GM10266 (cell line): ENCODE measurements around the gene STON1.
"Not testable (repeated sequence)": the region's sequence is repeated elsewhere in the genome, so short reads cannot be mapped to it uniquely, and the experiment has no call there.

Source experiments
- DNase-seq: peaks from one replicate; pipeline ENCODE4 v3.0.0; 2012; ENCODE audit errors: extremely low spot score
- CTCF ChIP-seq: IDR thresholded peaks from 2 replicates; pipeline ENCODE4 v1.5.1; 2012; ENCODE audit warnings: mild to moderate bottlenecking, low read depth; ENCODE audit not compliant: control insufficient read depth, insufficient read depth; ENCODE audit errors: missing control alignments

STON1 gene

GRCh38 chr2:48540237-48540935, 10.4 kb downstream of the STON1 start:
- no peak for DNase-seq
- no peak for TF ChIP-seq CTCF

DNA sequence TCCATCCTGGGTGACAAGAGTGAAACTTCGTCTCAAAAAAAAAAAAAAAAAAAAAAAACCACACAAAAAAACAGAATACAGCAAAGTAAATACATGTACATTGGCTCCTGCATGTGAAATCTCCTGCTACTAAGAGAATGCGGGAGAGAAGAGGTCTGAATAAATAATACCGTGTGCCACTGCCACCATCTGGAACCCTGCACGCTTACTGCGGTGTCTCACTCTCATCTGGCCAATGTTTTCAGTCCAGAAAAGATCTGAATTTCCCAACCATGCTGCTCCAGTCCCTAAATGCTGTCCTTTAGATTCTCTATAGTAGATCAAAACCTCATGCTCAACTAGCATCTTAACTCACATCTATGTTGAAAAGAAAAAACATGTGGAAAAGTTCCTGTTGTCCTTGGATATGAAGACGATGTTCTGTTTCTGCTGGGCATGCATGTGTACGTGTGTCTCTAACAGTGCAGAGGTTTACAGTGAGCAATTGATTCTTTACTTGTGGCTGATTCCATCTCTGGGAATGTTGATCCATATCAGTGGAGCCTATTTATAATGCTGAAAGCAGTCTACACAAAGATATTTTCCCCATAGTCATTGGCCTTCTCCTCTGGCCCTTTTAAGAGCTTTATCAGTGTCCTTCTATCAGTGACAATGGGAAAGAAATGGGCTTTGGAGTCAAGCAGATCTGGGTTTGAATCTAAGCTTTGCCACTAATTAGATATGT, 11.9 kb downstream of the STON1 start:
- TF ChIP-seq CTCF: no peak
- DNase-seq: no peak

GRCh38 chr2:48543895-48544294, 13.9 kb downstream of the STON1 start:
- DNase-seq: no peak

DNA sequence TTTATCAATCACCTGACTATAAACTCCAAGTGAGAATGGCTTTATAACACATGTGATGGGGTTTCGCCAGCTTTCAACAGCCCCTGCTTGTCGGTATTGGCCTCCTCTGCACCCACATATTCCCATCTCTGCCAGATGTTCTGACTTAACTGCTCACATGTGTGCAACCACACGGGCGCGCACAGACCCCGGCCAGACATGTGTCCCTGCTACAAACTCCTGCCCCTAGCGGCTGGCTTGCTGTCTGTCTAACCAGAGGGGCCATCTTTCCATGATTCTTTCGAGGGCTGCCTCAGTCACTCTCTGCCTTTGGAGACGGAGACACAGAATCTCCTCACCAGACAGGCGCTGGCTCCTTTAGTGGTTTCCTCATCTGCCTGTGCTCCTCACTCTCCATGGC, 15.3 kb downstream of the STON1 start:
- no peak for DNase-seq
- no peak for TF ChIP-seq CTCF

More at GRCh38 chr2:48543895-48544294, 13.9 kb downstream of the STON1 start:
- TF ChIP-seq CTCF: no peak

- no peak for DNase-seq
- TF ChIP-seq CTCF: no peak
These were observed 18.9 kb downstream of the STON1 start for GRCh38 chr2:48548840-48549239.

GRCh38 chr2:48549972-48550371, 20.0 kb downstream of the STON1 start:
- no peak for DNase-seq
- no peak for TF ChIP-seq CTCF

DNA sequence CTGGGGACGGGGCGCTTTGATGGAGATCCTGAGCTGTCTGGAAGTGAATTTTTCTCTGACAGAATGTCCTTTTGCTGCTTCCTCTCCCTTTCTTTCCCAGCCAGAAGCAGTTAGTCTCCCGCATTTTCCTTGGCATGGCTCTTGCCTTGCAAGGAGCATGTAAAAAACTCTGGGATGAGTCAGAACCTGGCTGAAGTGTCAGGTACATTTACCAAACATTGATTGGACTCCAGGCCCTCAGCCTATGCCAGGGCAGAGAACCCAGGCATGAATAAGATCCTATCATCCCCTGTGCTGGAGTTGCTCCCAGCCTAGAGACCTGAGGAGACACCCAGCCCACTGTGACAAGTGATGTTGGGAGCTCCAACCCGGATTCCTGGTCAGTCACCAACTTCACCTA, 21.6 kb downstream of the STON1 start:
- no peak for TF ChIP-seq CTCF
- no peak for DNase-seq

- DNase-seq: not testable (repeated sequence)
These were observed 25.1 kb downstream of the STON1 start for GRCh38 chr2:48555071-48555470.
